Ectodermal cell (in vitro differentiated cells): ENCODE results near the gene SIRT2.
"Not testable (repeated sequence)": the region's sequence is repeated elsewhere in the genome, so short reads cannot be mapped to it uniquely, and the experiment has no call there.

Source experiments
- H3K27ac ChIP-seq: 2 replicates; pipeline ENCODE4 v1.7.0; 2013; ENCODE audit warnings: mild to moderate bottlenecking, low read depth, low read length; ENCODE audit not compliant: insufficient read depth, poor library complexity, severe bottlenecking
- H3K27me3 ChIP-seq: 2 replicates; pipeline ENCODE4 v1.7.0; 2013; ENCODE audit warnings: mild to moderate bottlenecking, low read length; ENCODE audit not compliant: insufficient read depth, control insufficient read depth, poor library complexity, severe bottlenecking
- H3K36me3 ChIP-seq: one replicate; pipeline ENCODE4 v1.7.0; 2013; ENCODE audit warnings: low read length; ENCODE audit not compliant: control insufficient read depth, insufficient read depth
- H3K4me1 ChIP-seq: one replicate; pipeline ENCODE4 v1.7.0; 2013; ENCODE audit warnings: low read length; ENCODE audit not compliant: control insufficient read depth, insufficient read depth
- H3K4me3 ChIP-seq: 2 replicates; pipeline ENCODE4 v1.7.0; 2013; ENCODE audit warnings: low read depth, low read length, control low read depth; ENCODE audit not compliant: insufficient read depth
- H3K9me3 ChIP-seq: 2 replicates; pipeline ENCODE4 v1.7.0; 2013; ENCODE audit warnings: mild to moderate bottlenecking, low read length, moderate library complexity; ENCODE audit not compliant: control insufficient read depth
- WGBS, 2 experiments: methylation state at CpG; one replicate each; pipeline ENCODE4 v1.1.7; 2013; ENCODE audit warnings: missing lambda C conversion rate in 2 of 2; 5-methylcytosine and 5-hydroxymethylcytosine counted together

SIRT2 gene

DNA sequence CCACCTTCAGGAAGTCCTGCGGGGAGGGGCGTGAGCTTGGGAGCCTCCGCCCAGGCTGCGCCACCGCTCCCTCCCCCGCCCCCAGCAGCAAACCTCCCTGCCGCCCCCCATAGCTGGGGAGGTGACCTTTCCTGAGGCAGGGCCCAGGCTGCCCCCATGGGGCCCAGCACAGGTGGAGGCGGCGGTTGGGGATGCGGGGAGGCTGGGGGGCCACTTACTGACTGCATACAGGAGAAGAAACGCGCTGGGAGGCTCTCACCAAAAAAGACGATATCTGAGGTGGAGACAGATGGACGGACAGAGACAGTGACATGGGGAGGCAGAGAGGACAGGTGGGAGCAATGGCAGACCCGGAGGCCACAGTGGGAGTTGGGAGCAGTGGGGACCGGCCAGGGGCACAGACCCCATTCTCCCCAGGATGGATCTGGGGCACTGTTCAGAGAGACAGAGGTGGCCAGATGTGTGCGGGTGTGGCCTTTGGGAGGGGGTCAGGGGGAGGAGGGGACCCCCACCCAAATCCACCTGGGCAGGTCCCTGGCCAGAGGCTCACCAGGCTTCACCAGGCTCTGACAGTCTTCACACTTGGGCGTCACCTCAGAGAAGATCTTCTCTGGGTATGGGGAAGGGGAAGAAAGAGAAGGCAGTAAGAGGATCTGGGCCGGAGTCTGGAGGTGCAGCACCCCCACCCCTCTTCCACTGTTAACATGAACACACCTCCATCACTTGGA lies 18.4 kb downstream of the SIRT2 start:
- H3K36me3 ChIP-seq: no peaks in the 10 kb centered on the region
- no peak overlapping the region for H3K27ac ChIP-seq
- no peaks in the 10 kb centered on the region for H3K9me3 ChIP-seq
- H3K4me1 ChIP-seq: peaks cover 9% of the 10 kb centered on the region
- H3K27me3 ChIP-seq: no peaks in the 10 kb centered on the region
- 88 to 90% methylated on average over 17 to 19 of the region's 19 CpGs for WGBS, 2 experiments
- no peak overlapping the region for H3K4me3 ChIP-seq

DNA sequence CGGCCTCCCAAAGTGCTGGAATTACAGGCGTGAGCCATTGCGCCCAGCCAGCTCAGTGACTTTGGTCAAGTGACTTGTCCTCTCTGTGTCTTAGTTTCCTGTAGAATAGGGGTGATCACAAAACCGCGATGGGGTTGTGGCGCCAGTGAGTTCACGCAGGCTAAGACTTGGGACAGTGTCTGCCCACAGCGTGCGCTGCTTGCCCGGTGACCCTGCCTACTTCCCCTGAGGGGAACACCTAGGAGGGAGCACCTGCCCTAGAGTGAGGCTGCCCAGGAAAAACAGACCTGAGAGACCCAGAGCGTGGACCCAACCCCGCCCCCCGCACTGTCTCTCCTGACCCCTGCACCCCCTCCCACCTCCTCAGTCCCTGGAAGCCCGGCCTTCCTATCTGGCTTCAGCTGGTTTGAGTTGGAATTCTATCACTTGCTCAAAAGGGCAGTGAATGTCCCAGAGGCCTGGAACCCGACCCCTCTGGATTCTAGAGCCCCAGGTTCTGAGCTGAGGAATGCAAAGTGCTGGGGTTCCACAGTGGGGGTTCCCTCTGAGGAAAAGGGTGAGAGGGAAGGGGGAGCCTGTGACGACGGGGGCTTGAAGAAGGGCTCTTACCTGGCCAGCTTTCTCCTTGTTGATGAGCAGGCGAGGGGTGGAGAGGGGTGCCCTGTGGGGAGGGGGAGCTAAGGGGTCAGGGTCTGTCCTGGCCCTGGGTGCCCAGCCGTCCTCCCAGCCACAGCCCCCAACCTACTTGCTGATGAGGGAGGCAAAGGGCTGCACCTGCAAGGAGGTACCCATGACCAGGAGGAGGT lies 19.1 kb downstream of the SIRT2 start:
- no peak overlapping the region for H3K4me3 ChIP-seq
- H3K36me3 ChIP-seq: no peaks in the 10 kb centered on the region
- H3K4me1 ChIP-seq: peaks cover 9% of the 10 kb centered on the region
- WGBS, 2 experiments: 86 to 90% methylated on average over 19 of the region's 19 CpGs
- no peaks in the 10 kb centered on the region for H3K9me3 ChIP-seq
- H3K27ac ChIP-seq: no peak overlapping the region
- H3K27me3 ChIP-seq: no peaks in the 10 kb centered on the region

GRCh38 chr19:38879400-38879751 lies 20.0 kb downstream of the SIRT2 start:
- Histone ChIP-seq H3K4me1 (peaks cover 9% of the 10 kb centered on the region), H3K27me3 (no peaks in the 10 kb centered on the region), H3K4me3 (no peak overlapping the region), H3K27ac (no peak overlapping the region), H3K9me3 (no peaks in the 10 kb centered on the region), H3K36me3 (no peaks in the 10 kb centered on the region)
- 87 to 92% methylated on average over 11 of the region's 11 CpGs for WGBS, 2 experiments

DNA sequence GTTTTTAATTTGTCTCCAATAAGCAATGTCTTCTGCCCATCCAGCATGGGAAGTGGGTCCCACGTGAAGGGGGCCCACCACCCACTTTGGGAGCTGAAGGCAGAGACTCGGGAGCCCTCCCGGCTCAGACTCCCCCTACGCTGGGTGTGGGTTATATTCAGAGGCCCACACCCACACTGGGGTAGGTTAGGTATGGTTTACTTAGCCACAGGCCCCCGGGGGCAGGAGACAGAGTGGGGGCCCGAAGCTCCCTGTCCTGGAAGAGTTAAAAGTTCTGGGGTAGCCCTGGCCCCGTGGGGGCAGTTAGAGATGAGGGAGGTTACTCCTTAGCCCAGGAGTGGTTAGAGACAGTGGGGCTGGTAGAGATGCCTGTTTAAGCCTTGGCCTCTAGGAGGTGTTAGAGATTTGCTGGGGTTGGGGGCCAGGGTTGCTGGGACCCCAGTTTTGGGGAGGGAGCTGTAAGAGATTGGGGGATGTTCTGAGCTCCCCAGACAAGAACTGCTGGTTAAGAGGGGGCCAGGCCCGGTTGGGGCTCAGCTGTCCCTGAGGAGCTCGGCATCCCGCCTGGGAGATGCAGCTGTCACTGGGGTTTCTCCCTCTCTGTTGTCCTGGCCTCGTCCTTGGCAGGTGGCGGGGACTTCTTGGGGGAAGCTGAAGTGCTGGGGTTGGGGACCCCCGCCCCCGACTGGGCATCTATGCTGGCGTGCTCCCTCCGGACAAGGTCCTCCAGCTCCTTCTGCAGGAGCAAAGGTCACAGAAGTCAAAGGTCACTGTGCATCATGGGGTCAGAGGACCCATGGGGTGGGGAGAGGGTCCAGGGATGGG lies 20.6 kb downstream of the SIRT2 start:
- peaks cover 9% of the 10 kb centered on the region for H3K4me1 ChIP-seq
- H3K27ac ChIP-seq: no peak overlapping the region
- H3K36me3 ChIP-seq: no peaks in the 10 kb centered on the region
- H3K9me3 ChIP-seq: no peaks in the 10 kb centered on the region
- no peaks in the 10 kb centered on the region for H3K27me3 ChIP-seq
- 90% methylated on average over 16 of the region's 16 CpGs for WGBS, 2 experiments
- no peak overlapping the region for H3K4me3 ChIP-seq

DNA sequence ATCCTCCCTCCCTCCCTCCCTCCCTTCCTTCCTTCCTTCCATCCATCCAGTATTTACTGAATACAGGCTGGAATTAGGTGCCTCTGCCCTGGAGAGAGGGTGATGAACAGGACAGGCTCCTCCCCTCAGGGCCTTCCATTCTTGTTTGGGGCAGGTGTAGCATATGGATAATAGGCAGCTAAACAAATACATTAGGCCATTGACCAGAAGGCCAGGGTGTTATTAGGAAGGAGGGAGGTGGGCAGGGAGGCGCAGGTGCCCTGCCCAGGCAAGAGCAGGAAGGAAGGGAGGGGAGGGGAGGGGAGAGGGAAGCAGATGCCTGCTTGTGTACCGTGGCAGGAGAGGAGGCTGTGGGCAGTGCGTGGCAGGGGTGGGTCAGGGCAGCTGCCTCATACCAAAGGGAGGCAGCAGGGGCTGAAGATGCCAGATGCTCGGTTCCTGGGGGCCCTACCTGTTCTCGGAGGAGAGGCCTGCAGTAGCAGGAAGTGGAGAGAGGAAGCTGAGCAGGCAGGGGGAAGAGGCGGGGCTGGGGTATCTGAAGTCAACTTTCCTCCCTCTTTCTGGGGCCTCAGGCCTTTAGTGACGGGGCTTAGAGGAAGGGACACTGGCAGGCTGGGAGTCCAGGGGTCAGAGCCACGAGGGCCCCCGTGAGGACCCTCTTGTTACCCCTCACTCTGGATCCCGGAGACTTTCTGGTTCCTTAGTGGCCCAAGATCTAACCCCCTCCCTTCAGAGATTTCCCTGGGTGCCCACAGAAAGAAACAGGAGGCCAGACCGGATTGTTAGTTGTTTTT lies 21.4 kb downstream of the SIRT2 start, which contains the start of gene RINL:
Gene RINL (minus strand): TSS at position 495 of the 794 bp plus-strand sequence. CDS start 1,533 bp downstream, outside the sequence.
- WGBS, 2 experiments: 79 to 82% methylated on average over 11 of the region's 11 CpGs

DNA sequence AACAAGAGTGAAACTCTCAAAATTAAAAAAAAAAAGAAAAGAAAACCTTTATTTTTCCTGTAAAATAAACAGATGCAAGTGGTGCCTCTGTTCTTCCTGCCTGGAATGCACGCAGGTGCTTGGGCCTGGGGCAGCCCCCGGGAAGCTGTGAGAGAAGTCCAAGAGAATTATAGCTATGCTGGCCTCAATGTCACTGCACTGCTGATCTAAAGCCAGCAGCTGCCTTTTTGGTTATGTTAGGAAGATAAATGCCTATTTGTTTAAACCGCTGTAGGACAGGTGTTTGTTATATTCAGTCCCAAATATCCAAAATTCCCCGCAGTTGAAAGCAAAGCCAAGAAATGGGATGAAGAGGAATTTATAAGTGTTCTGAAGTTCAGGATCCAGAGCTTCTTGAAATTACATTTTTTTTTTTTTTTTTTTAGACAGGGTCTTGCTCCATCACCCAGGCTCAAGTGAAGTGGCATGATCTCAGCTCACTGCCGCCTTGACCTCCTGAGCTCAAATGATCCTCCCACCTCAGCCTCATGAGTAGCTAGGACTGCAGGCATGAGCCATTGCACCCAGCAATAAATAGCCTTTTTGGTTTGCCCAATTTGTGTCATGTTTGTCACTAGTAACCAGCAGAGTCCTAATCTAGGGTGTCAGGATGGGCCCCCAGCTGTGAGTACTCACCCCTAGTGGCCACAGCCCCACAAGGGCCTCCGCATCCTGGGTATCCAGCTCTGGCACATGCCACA lies 23.6 kb downstream of the SIRT2 start:
- Histone ChIP-seq H3K27me3 (peaks cover under 1% of the 10 kb centered on the region), H3K9me3 (no peaks in the 10 kb centered on the region), H3K4me3 (no peak overlapping the region), H3K4me1 (peaks cover 9% of the 10 kb centered on the region), H3K36me3 (no peaks in the 10 kb centered on the region), H3K27ac (no peak overlapping the region)
- 84 to 87% methylated on average over 5 to 6 of the region's 6 CpGs for WGBS, 2 experiments

More for the DNA sequence above, 21.4 kb downstream of the SIRT2 start, which contains the start of gene RINL:
- Histone ChIP-seq H3K27ac (no peak within 1 kb of the TSS), H3K27me3 (no peaks in the 10 kb centered on the region), H3K36me3 (no peaks in the 10 kb centered on the region), H3K9me3 (no peaks in the 10 kb centered on the region), H3K4me1 (peaks cover 9% of the 10 kb centered on the region), H3K4me3 (no peak within 1 kb of the TSS)

DNA sequence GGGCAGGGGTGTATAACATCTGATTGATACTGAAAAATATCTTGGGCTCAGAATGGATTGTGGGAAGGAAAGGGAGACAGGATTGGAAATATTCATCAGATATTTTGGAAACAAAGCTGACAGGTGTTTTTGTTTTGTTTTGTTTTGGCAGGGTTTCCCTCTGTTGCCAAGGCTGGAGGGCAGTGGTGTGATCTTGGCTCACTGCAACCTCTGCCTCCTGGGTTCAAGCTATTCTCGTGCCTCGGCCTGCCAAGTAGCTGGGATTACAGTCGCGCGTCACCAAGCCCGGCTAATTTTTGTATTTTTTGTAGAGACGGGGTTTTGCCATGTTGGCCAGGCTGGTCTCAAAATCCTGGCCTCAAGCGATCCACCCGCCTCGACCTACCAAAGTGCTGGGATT lies 26.0 kb downstream of the SIRT2 start:
- H3K36me3 ChIP-seq, H3K4me3 ChIP-seq, H3K27ac ChIP-seq, H3K9me3 ChIP-seq, H3K4me1 ChIP-seq: not testable (repeated sequence)
- H3K27me3 ChIP-seq: peaks cover 16% of the 10 kb centered on the region
- 94% methylated on average over 10 of the region's 10 CpGs for WGBS, 2 experiments

DNA sequence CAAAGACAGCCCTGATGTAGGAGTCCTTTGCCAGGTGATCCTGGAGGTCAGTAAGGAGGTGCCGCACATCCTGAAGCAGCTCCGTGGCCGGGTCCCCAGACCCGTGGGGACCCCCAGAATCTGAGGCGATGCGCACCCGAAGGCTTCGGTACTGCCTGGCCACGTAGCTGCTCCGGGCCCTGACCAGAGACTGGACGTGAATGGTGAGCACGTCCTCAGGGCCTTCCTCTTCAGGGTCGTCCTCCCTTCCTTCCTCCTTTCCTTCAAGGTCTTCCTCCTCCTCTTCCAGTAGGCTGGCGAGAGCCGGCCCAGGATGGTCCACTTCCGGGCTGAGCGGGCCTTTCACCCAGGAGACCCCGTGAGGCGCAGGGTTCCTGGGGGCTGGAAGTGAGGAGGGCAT lies 28.8 kb downstream of the SIRT2 start:
- Histone ChIP-seq H3K4me1 (no peaks in the 10 kb centered on the region), H3K9me3 (no peaks in the 10 kb centered on the region), H3K27me3 (peaks cover 16% of the 10 kb centered on the region), H3K27ac (no peak overlapping the region), H3K36me3 (no peaks in the 10 kb centered on the region), H3K4me3 (no peak overlapping the region)
- 92 to 93% methylated on average over 19 of the region's 19 CpGs for WGBS, 2 experiments
